T-helper 1 cell treated with Interleukin-12 subunit alpha and Interleukin-12 subunit beta and Interleukin-4 antibody, amounts not matched to agents 30 ng/mL and 1 ng/mL, for 36 hours (primary cell): Measurements from ENCODE around the gene KYAT1. TPM values are rescaled to one million over a fixed set of nuclear protein-coding genes. Genes with fewer than 3 reads are reported as not detected.

ENCODE experiments used
- intact Hi-C: fragments of 100-400 bp; cut with micrococcal nuclease; formaldehyde crosslinking; loops from one replicate; pipeline ENCODE4 v1.15.1; 2024
- total RNA-seq: library from RNA; stranded (reverse); gene quantifications from 2 replicates; pipeline ENCODE4 v1.2.3, GENCODE V29; 2022

KYAT1 gene
- total RNA-seq, 1 donor from 2014 or later, result 13.9 TPM

DNA sequence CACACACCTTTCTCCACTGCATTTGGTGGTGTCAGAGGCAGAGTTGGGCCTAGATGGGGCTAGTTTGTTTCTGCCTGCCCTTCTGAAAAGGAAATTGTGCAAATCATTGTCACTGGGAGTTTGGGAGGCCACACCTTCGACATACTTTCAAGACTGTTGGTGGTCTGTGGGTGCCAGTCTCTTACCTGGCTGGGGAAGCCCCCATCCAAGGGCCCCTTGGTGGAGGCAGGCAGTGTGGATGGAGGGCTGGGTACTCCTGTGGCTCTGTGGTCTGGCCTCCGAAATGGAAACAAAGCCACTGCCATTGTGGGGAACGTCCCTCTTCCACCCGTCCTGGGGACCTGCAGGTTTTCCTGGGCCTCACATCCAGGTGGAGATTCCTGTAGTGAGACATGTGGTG, 28.1 kb upstream of the KYAT1 start:
- intact Hi-C loops, result no loop called here

DNA sequence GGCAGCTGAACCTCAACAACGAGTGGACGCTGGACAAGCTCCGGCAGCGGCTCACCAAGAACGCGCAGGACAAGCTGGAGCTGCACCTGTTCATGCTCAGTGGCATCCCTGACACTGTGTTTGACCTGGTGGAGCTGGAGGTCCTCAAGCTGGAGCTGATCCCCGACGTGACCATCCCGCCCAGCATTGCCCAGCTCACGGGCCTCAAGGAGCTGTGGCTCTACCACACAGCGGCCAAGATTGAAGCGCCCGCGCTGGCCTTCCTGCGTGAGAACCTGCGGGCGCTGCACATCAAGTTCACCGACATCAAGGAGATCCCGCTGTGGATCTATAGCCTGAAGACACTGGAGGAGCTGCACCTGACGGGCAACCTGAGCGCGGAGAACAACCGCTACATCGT, 26.6 kb upstream of the KYAT1 start:
- intact Hi-C loops, result no loop called here

DNA sequence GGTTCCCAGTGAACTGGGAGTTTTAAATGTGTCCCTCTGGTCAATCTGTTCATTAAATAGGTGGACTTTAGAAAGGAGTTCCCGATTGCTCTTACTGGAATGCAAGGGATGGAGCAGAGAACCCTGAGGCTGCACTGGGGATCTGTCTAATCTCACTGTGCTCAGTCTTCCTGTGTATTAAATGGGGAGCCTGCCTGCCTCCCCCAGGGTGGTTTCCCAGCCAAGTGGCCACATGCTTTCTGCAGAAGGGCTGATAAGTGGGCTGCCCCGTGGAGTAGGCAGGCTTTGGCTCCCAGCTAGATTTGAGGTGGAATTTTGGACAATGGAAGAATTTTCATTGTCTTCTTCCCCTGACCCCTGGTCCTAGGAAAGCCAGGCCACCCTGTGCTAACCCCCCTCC, 25.0 kb upstream of the KYAT1 start:
- intact Hi-C loops, result no loop called here

DNA sequence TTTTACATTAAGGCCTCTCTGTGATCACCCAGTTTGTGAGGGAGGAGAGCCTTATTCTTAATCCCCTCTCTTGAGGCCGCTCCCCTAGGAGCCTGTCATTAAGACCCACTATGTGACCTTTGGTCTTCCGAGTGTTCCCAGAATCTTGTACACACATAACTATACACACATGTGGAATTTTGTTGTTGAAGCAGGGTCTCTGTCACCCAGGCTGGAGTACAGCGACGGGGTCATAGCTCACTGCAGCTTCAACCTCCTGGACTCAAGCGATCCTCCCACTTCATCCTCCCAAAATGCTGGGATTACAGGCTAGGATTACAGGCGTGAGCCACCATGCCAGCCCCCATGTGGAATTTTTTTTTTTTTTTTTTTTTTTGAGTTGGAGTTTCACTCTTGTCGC, 24.2 kb upstream of the KYAT1 start:
- intact Hi-C loops, result no loop called here

DNA sequence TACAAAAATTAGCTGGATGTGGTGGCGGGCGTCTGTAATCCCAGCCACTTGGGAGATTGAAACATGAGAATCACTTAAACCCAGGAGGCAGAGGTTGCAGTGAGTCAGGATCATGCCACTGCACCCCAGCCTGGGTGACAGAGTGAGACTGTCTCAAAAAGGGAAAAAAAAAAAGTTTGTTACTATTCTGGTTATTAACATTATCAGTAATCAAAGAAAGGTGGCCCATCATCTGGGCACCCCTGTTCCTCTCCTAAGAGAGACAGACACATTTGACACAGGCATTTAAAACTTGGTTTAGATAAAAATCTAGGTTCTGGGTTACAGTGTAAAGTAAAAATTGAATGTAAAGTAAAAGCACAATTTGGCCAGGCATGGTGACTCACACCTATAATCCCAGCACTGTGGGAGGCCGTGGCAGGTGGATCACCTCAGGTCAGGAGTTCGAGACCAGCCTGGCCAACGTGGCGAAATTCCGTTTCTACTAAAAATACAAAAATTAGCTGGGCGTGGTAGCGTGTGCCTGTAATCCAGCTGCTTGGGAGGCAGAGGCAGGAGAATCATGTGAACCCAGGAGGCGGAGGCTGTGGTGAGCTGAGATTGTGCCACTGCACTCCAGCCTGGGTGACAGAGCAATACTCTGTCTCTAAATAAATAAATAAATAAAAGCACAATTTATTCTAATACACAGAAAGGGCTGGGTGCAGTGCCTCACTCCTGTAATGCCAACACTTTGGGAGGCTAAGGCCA, 22.3 kb upstream of the KYAT1 start:
- intact Hi-C loops, result loop anchor here (2.0 to 5.0 kb wide), 2 partner anchors 133 to 217 kb away; partner anchors contain the start of genes MIGA2 and SET

DNA sequence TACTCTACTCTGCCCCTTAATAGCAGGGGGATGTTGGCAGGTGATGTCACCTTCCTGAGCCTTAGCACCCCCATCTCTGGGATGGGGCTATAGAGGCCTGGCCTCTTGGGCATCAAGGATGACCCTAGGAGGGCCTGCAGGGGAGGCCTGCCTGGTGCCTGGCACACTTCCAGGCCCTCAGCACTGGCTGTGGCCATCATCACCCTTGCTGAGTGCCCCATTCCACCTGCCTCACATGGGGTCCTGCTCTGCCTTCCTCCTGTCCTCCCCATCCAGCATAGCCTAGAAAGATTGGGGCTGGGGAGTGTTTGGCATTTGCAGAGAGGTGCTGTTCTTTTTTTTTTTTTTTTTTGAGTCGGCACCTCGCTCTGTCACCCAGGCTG, 21.3 kb upstream of the KYAT1 start:
- intact Hi-C loops, result loop anchor here (2.0 to 5.0 kb wide), 2 partner anchors 134 to 216 kb away; partner anchors contain the start of genes MIGA2 and SET

DNA sequence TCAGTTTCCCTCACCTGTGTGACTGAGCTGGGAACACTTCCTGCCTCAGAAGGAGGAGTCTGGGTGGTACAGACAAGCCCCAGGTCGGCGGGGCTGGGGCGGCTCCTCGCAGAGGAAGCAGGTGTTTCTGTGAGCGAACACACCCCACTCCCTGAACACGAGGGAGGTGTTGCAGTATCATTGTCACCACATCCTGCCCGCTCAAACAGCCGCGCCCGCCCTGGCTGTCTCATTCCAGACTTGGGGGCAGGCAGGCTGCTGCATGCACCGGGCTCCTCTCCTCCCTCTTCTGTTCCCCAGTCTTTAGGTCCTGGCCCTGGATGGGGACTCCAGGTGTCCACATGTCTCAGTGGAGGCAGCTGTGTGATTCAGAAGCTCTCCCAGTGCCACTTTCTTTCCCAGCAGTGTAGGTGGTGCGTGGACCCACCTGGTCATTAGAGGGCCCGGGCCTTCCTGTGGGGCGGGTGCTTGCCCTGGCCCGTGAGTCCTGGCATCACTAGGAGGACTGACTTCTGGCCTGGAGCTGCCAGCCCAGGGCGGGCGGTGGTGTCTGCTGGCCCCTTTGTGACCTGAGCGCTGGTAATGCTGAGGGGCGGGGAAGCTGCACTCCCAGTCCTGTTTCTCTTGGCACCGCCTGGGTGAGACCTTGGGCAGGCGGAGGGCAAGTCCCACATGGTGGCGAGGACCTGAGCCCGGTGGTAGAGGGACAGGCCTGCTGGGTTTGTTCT, 20.8 kb upstream of the KYAT1 start:
- intact Hi-C loops, result loop anchor here (1.0 to 5.0 kb wide), 8 partner anchors 20 to 215 kb away; partner anchors contain the start of genes DOLK, ENDOG, LRRC8A and MIGA2

DNA sequence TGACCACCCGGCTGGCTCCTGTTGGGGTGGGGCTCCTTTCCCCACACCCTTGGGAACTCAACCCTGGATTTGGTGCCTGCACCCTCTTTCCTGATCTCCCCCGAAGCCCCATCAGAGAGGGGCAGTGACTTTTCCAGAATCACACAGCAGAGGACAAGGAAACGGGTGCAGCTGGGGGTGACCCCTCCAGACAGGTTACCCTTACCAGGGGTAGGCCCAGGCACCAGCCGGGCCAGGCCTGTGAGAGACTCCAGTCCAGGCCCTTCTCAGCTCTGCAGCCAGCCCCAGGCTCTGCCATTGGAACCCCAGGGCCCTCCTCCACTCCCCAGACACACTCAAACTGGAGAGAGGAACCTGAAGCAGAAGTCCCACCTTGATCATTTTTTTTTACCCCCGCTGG, 20.1 kb upstream of the KYAT1 start:
- intact Hi-C loops, result loop anchor here (1.0 to 5.0 kb wide), 8 partner anchors 20 to 215 kb away; partner anchors contain the start of genes DOLK, ENDOG, LRRC8A and MIGA2

DNA sequence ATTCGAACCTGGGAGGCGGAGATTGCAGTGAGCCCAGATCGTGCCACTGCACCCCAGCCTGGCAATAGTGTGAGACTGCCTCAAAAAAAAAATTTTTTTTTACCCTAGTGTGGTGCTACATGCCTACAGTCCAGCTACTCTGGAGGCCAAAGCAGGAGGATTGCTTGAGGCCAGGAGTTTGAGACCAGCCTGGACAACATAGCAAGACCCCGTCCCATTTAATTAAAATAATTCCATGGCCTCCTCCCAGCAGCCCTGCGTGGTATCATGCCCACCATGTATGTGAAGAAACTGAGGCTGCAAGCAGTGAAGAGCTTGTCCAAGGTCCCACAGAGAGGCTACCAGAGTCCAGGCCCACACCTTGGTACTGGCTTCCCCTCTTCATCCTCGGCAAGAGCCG, 19.6 kb upstream of the KYAT1 start:
- intact Hi-C loops, result loop anchor here (5.0 kb wide), 1 partner anchor 214 kb away; the partner anchor contains the start of gene SET

DNA sequence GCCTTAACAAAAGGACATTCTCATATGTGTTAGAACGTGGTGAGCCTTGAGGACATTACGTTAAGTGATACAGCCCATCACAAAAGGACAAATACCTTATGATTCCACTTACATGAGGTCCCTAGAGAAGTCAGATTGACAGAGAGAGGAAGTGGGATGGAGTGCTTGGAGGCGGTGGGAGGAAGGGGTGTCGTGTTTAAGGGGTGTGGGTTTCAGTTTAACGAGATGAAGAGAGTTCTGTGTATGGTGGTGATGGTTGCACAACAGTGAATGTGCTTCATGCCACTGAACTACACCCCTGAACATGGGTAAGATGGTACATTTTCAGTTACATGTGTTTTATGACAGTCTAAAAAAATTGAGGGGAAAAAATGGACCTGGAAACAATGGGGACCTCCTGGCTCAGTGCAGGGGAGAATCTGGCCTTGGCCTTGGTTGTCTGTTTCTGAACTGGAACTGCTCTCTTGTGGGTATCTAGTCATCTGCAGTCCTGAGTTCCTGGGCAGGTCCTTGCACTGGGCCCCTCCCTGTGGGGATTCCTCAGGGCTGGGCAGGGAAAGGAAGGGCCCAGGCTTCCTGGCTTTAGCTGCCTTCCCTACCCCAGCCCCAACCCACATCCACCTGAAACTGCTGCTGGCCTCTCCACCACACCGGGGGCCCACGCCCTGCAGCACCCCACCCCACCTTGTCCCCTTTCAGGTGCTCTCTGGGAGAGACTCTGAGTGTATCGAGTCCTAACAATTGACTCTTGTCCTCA, 18.0 kb upstream of the KYAT1 start:
- intact Hi-C loops, result loop anchor here (5.0 kb wide), 1 partner anchor 212 kb away; the partner anchor contains the start of gene SET

DNA sequence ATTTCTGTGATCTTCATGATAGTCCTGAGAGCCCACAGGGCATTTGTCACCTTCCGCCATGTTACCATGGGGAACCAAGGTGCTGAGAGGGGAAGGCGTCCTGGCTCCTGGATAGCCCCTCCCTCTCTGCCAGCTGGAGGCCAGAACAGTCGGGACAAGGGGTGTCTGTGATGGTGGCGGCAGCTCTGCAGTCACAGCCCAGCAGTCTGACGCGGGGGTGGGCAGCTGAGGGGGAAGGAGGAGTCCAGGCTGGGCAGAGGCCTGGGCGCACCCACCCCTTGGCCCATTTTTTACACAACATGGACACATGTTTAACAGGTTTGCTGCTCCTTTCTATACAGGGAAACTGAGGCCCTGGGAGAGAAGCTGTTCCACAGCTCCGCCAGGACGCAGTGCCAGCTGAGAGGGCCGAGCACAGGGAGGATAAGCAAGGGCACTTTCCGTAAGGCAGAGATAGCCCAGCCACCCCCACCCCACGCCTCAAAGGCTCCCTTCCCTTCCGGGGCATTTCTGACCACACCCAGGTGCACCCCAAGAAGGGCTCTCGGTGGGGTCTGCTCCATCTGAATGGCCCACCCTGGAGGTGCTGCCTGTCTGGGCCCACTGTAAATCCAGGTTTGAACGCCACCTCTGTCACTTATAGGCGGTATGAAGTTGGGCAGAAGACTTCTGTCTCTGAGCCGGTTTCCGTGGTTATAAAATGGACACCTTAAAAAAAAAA, 17.3 kb upstream of the KYAT1 start:
- intact Hi-C loops, result no loop called here

DNA sequence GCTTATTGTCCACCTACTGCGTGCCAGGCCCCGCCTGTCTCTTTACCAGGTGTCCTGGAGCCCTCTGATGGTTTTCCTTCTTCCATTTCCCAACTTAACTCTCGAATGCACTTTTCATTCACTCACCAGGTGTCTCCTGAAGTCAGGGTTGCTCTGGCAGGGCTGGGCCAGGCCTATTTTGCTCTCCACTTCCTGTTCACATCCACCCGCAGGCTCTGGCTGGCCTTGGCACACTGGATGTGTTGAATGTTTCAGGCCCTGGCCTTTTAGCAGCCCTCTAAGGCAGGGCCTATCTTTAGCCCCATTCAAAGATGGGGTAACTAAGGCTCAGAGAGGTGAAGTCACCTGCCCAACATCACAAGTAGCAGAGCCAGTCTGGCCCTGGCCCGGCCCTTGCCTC, 16.6 kb upstream of the KYAT1 start:
- intact Hi-C loops, result no loop called here

DNA sequence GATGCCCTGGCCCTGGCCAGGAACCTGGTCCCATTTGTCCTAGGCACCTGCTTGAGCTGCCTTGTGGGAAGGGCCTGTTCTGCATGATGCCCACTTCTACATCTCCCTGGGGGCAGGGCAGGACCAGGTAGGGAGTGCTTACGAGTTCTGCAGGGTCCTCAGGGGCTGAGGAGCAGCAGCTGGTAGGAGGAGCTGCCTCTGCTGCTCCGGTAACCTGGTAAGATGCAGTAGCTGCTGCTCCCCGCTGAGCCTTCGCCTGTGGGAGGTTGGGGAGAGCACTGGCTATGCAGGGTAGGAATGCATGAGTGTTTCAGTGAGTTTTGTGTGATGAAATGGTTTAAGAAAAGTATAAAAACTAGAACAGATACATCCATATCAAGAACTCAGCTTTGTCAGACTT, 13.8 kb upstream of the KYAT1 start:
- intact Hi-C loops, result no loop called here

DNA sequence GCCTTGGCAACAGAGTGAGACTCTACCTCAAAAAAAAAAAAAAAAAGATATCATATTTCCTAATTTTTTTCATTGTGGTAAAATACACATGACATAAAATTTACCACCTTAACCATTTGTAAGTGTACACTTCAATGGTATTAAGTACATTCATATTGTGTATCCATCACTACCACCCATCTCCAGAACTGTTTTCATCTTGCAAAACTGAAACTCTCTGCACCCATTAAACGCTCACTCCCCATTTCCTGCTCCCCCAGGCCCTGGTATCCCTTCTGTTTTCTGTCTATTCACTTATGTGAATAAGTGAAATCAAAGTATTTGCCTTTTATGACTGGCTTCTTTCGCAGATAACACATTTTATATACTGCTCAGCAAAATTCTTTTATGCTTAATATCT, 13.0 kb upstream of the KYAT1 start:
- intact Hi-C loops, result no loop called here

DNA sequence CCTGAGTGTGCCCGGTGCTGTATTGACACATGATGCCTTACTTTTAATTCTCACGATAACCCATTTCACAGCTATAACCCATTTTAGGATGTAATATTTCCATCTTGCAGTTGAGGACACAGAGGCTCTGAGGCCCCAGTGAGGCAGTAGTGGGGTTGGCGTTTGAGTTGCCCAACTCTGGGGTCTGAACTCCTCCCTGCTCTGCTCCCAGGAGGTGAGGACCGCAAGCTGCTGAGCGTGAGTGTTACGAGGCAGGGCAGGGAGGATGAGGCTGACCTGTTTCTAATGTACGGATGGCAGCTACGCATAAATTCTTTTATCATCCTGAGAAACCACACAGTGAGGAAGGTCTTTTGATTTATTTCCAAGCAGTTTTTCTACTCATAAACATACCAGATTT, 11.6 kb upstream of the KYAT1 start:
- intact Hi-C loops, result no loop called here

DNA sequence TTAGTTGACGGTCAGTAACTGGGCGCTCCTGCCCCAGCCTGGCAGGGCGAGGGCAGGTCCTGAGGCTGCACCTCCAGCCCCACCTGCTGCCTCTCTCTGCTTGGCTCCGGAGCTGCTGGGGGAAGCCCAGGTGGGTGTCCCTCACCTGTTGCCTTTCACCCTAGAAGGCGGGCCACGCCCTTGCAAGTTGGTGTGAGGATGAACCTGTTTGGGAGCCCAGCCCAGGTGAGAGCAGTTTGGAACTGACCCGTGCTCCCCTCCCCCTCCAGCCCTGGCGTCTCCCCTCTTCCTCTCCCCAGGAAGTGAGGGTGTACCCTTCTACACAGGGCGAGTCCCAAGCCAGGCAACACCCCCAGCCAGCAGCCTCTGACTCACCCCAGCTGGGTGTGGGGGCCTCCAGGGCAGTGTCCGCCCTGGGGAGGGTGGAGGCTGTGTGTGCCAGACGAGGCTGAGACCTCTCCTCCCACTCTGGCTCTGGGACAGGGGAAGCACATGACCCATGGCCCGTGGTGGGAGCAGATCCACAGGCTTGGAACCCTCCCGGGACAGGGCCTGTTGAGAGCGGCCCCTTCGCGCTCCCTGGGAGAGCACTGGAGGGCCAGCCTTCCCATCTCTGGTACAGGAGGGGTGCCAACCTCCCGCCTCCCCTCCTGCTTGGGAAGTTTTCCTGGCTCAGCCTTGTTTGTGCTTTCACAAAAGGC, 10.6 kb upstream of the KYAT1 start:
- intact Hi-C loops, result no loop called here

DNA sequence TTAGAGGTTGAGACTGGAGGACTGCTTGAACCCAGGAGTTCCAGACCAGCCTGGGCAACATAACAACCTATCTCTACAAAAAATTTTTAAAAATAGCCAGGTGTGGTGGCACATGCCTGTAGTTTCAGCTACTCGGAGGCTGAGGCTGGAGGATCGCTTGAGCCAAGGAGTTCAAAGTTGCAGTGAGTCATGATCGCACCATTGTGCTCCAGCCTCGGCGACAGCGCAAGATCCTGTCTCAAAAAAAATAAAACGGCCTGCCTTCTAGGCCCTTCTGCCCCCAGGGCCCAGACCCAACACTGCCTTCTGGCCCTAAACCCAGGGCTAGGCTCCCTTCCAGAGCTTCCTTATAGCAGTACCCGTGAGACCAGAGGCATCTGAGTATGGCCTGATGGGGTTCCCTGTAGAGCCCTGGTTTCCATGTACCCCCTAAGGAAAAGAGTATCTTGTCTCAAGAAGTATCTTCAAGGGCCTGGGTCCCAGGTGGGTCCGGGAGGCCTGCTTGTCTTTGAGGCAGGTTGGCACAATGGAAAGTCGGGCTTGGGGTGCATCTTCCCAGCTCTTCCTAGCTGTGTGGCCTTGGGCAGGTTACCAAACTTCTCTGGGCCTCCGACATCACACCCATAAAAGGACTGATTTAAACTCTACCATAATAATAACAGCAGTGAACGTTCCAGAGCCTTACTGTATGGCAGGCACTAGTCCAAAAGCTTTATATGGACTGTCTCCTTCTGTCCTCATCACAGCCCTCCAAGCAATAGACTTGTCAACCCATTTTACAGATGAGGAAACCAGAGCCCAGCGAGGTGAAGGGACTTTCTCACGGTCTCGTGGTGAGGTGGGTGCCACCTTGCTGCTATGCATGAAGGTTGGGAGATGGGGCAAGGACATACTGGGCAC, 9.8 kb upstream of the KYAT1 start:
- intact Hi-C loops, result no loop called here

DNA sequence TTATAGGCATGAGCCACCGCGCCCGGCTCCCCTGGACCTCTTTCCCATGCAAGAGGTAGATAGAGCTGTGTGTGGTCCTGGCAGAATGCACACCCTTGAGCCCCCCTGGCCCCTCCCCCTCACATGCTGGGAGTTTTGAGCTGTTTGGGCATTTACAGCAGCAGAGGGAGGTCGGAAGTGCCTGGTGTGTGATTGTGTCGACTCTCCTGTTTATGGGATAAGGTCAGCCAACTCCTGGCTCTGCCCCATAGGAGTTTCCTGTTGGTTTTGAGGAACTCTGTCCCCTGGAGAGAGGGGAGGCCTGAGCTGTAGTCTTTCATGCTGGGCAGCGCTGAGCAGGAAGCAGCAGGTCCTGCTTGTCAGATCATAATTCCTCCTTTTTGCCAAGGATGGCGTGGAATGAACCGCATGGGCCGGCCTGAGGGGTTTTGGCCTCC, 6.2 kb upstream of the KYAT1 start:
- intact Hi-C loops, result no loop called here

DNA sequence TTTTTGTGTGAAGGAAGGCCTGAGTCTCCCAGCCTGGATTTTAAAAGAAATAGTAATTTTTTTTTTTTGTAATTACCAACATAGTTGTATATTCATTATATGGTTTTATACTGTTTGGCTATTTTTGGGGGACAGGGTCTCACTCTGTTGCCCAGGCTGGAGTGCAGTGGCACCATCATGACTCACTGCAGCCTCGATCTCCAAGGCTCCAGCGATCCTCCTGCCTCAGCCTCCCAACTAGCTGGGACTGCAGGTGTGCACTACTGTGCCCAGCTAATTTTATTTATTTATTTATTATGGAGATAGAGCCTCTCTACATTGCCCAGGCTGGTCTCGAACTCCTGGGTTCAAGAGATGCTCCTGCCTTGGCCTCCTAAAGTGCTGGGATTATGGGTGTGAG, 5.3 kb upstream of the KYAT1 start:
- intact Hi-C loops, result no loop called here
